ENCODE results near the gene TNXB.
A peak's percentile ranks its signal among the peaks of the same experiment; 100 is the strongest.

TNXB gene

DNA sequence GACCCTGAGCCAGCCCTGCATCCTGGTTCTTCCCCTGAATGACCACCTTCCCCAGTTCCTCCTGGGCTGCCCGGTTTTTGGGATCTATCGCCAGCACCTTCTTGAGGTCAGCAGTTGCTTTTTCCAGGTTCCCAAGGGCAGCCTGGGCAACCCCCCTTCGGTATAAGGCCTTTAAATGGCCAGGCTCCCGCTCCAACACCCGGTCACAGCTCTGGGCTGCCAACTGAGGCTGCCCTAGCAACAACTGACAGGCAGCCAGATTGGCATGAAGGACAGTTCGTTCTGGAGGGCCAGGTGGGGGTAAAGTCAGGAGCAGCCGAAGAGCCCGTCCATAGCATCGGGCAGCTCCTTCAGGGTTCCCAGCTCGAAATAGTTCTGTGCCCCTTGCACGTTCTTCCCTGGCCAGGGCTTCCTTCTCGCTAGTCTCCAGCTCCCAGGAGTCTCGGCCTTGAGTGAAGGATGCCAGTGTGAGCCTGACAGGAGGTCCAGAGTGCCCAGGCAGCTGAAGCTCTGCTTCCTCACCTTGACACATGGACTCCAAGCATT lies 19.7 kb upstream of the TNXB start:
- peaks cover 25% of the 10 kb centered on the region for H3K36me3 Mint-ChIP-seq (ENCODE audit: low read depth)
- no peaks in the 10 kb centered on the region for H3K9me3 Mint-ChIP-seq
- H3K4me1 Mint-ChIP-seq (ENCODE audit: low read depth) = peaks cover 34% of the 10 kb centered on the region
- H3K27me3 Mint-ChIP-seq (ENCODE audit: low read depth) = peaks cover 4% of the 10 kb centered on the region
- peak overlapping the region; percentile 99 for H3K27ac Mint-ChIP-seq
- DNase-seq (ENCODE audit: low spot score) = no peak
- peak overlapping the region; percentile 100 for H3K4me3 Mint-ChIP-seq

DNA sequence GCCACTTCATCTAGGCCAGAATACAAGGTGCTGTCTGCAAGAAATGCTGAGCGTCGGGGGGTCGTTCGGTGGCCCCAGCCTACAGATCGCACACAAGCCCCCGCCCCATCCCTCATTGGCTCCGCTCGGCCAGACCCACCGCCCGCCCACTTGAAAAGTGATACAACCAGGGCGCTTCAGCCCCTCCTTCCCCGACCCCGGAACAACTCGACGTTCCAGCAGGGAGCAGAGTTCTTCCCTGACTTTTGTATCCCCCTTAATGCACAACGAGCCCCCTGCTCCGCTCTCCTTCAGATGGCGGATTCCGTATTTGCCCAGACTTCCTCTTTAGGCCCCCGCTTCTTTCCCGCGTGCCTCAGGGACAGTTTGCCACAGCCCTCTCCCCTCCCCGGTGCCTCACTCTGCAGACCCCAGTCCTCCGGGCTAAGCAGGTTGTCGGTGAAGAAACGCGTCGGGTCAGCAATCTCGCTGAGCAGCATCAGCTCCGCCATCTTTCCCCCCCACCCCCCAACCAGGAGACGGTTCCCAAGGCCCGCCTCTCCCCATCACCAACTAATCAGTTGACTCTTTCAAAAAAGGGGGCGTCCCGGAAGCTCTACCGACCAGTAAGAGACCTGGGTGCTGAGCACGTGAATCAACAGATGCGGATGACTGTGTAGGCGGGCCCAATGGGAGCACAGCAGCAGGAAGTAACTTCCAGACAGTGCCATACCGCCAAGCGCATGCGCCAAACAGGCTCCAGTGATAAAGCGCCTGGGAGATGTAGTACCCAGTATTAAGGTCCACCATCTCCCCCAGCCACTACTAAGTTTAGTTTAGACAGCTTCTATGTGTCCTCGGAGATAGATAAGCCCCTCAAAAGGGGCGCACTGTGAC lies 18.8 kb upstream of the TNXB start, which contains the start of gene ATF6B:
Gene ATF6B (minus strand): TSS at position 530 of the 876 bp plus-strand sequence. CDS start 39 bp downstream, at position 491.
- Mint-ChIP-seq H3K27me3 (ENCODE audit: low read depth) (peaks cover 3% of the 10 kb centered on the region), H3K4me3 (peak within 1 kb of the TSS; percentile 100), H3K9me3 (no peaks in the 10 kb centered on the region), H3K36me3 (ENCODE audit: low read depth) (peaks cover 30% of the 10 kb centered on the region), H3K4me1 (ENCODE audit: low read depth) (peaks cover 34% of the 10 kb centered on the region), H3K27ac (peak within 1 kb of the TSS; percentile 99)
- DNase-seq (ENCODE audit: low spot score) = peak; percentile 99

DNA sequence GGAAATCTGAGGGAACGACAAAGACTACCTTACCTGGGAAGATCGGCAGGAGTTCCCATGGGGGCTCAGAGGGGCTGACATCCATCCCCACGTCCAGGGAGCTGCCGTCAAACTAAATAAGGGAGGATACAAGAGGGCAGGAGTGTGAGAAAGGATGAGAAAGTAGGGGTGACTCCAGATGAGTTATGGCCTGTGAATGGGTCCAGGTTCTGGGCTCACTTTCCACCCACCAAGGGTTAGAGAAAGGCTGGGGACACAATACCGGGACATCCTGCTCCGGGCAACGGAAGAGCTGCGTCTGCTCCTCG lies 18.2 kb upstream of the TNXB start:
- DNase-seq (ENCODE audit: low spot score) = no peak
- peak overlapping the region; percentile 99 for H3K27ac Mint-ChIP-seq
- no peaks in the 10 kb centered on the region for H3K9me3 Mint-ChIP-seq
- peaks cover 32% of the 10 kb centered on the region for H3K36me3 Mint-ChIP-seq (ENCODE audit: low read depth)
- peak overlapping the region; percentile 100 for H3K4me3 Mint-ChIP-seq
- H3K27me3 Mint-ChIP-seq (ENCODE audit: low read depth) = peaks cover 3% of the 10 kb centered on the region
- peaks cover 34% of the 10 kb centered on the region for H3K4me1 Mint-ChIP-seq (ENCODE audit: low read depth)

DNA sequence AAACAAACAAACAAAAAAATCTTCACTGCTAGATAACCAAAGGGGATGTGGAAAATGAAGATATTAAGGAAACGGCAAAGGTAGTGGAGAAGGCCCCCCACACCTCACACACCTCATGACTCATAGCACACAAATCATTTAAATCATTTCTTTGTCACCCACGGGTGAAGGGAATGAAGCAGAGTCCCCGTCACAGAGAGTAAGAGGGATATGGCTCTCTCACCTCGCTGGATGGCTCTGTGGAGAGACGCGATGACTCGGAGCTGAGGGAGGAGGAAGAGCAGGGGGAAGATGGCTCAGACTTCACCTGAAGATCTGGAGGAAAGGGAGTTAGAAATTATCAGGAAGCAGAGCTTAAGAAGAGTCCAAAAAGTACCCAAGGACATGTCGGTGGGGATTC lies 17.7 kb upstream of the TNXB start:
- Mint-ChIP-seq H3K9me3 (no peaks in the 10 kb centered on the region), H3K27ac (peak overlapping the region; percentile 99), H3K4me3 (peak overlapping the region; percentile 100), H3K4me1 (ENCODE audit: low read depth) (peaks cover 34% of the 10 kb centered on the region), H3K27me3 (ENCODE audit: low read depth) (no peaks in the 10 kb centered on the region), H3K36me3 (ENCODE audit: low read depth) (peaks cover 36% of the 10 kb centered on the region)
- no peak for DNase-seq (ENCODE audit: low spot score)

- peaks cover 58% of the 10 kb centered on the region for H3K36me3 Mint-ChIP-seq (ENCODE audit: low read depth)
- H3K27ac Mint-ChIP-seq = no peak overlapping the region
These were observed 14.5 kb upstream of the TNXB start for GRCh38 chr6:32123681-32124080.

DNA sequence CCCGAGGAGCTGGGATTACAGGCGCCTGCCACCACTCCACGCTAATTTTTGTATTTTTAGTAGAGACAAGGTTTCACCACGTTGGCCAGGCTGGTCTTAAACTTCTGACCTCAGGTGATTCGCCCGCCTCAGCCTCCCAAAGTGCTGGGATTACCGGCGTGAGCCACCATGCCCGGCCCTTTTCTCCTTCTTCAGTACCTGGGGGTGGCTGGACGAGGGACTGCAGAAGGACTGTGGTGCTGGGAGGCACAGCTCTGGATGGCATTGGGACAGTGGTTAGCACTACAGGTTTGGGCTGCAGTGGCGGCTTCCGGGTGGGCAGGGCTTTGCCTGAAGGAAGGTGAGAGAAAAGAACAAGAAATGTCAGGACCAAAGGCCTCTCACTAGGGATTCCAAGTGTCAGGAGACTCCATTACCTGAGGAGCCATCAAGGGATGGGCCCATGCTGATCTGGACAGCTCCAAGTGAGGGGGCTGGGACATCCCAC lies 11.5 kb upstream of the TNXB start:
- DNase-seq (ENCODE audit: low spot score) = no peak
- peaks cover 7% of the 10 kb centered on the region for H3K4me1 Mint-ChIP-seq (ENCODE audit: low read depth)
- no peak overlapping the region for H3K27ac Mint-ChIP-seq
- H3K4me3 Mint-ChIP-seq = no peak overlapping the region
- H3K9me3 Mint-ChIP-seq = no peaks in the 10 kb centered on the region
- peaks cover 58% of the 10 kb centered on the region for H3K36me3 Mint-ChIP-seq (ENCODE audit: low read depth)
- H3K27me3 Mint-ChIP-seq (ENCODE audit: low read depth) = no peaks in the 10 kb centered on the region

More at GRCh38 chr6:32123681-32124080, 14.5 kb upstream of the TNXB start:
- Mint-ChIP-seq H3K27me3 (ENCODE audit: low read depth) (no peaks in the 10 kb centered on the region), H3K4me3 (no peak overlapping the region), H3K9me3 (no peaks in the 10 kb centered on the region), H3K4me1 (ENCODE audit: low read depth) (peaks cover 28% of the 10 kb centered on the region)
- no peak for DNase-seq (ENCODE audit: low spot score)

GRCh38 chr6:32118782-32119628 lies 9.9 kb upstream of the TNXB start:
- peaks cover 4% of the 10 kb centered on the region for H3K4me1 Mint-ChIP-seq (ENCODE audit: low read depth)
- H3K36me3 Mint-ChIP-seq (ENCODE audit: low read depth) = peaks cover 56% of the 10 kb centered on the region

DNA sequence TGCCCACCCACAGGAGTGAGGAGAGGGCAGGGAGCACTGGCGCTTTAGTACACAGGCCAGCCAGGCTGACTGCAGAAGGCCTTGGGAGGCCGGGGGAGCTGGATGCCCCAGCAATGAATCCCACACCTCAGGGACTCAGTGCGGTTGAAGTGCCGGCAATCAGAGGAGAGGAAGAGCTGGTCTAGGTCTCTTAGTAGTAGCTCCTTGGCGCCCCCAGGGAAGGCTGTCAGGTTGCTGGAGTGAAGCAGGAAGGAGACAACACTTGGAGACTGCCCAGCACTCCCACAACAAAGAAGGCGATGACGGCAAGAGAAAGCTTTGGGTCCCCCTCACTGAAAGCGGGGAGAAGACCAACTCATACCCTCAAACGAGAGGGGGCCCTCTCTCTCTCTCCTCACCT lies 8.3 kb upstream of the TNXB start:
- H3K4me3 Mint-ChIP-seq = no peak overlapping the region
- H3K4me1 Mint-ChIP-seq (ENCODE audit: low read depth) = peaks cover 4% of the 10 kb centered on the region
- peaks cover 48% of the 10 kb centered on the region for H3K36me3 Mint-ChIP-seq (ENCODE audit: low read depth)
- no peaks in the 10 kb centered on the region for H3K9me3 Mint-ChIP-seq
- H3K27ac Mint-ChIP-seq = no peak overlapping the region
- no peak for DNase-seq (ENCODE audit: low spot score)
- no peaks in the 10 kb centered on the region for H3K27me3 Mint-ChIP-seq (ENCODE audit: low read depth)

More at GRCh38 chr6:32118782-32119628, 9.9 kb upstream of the TNXB start:
- Mint-ChIP-seq H3K27me3 (ENCODE audit: low read depth) (no peaks in the 10 kb centered on the region), H3K27ac (no peak overlapping the region), H3K9me3 (no peaks in the 10 kb centered on the region), H3K4me3 (no peak overlapping the region)
- DNase-seq (ENCODE audit: low spot score) = peak; percentile 64

- no peaks in the 10 kb centered on the region for H3K9me3 Mint-ChIP-seq
- no peak overlapping the region for H3K27ac Mint-ChIP-seq
- H3K4me3 Mint-ChIP-seq = no peak overlapping the region
- H3K27me3 Mint-ChIP-seq (ENCODE audit: low read depth) = no peaks in the 10 kb centered on the region
- no peak for DNase-seq (ENCODE audit: low spot score)
- peaks cover 42% of the 10 kb centered on the region for H3K36me3 Mint-ChIP-seq (ENCODE audit: low read depth)
- peaks cover 4% of the 10 kb centered on the region for H3K4me1 Mint-ChIP-seq (ENCODE audit: low read depth)
These were observed 7.5 kb upstream of the TNXB start for GRCh38 chr6:32116674-32117073.

DNA sequence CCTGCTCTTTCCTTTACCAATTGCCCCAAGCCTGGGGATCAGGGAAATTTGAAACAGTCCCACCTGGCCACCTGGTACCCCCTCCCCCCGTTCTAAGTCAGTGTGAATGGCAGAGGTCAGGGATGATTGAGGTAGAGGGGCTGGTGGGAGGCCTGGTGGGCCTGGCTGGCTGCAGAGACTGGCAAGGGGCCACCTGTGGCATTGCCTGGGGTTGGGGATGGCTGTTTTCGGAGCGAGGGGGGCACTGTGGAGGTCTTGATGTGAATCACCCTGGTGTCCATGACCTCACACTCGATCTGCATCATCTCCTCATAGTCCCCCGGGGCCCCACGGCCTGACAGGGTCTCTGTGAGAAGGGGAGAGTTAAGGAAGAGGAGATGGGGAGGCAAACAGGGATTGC lies 6.5 kb upstream of the TNXB start:
- H3K4me3 Mint-ChIP-seq = no peak overlapping the region
- H3K27ac Mint-ChIP-seq = no peak overlapping the region
- H3K9me3 Mint-ChIP-seq = no peaks in the 10 kb centered on the region
- peaks cover 36% of the 10 kb centered on the region for H3K36me3 Mint-ChIP-seq (ENCODE audit: low read depth)
- no peaks in the 10 kb centered on the region for H3K27me3 Mint-ChIP-seq (ENCODE audit: low read depth)
- H3K4me1 Mint-ChIP-seq (ENCODE audit: low read depth) = peaks cover 4% of the 10 kb centered on the region
- DNase-seq (ENCODE audit: low spot score) = no peak

GRCh38 chr6:32114796-32115195 lies 5.7 kb upstream of the TNXB start:
- Mint-ChIP-seq H3K4me1 (ENCODE audit: low read depth) (peaks cover 4% of the 10 kb centered on the region), H3K27ac (peak overlapping the region; percentile 10), H3K4me3 (no peak overlapping the region), H3K9me3 (no peaks in the 10 kb centered on the region), H3K27me3 (ENCODE audit: low read depth) (peaks cover 2% of the 10 kb centered on the region), H3K36me3 (ENCODE audit: low read depth) (peaks cover 33% of the 10 kb centered on the region)
- no peak for DNase-seq (ENCODE audit: low spot score)

- no peak overlapping the region for H3K4me3 Mint-ChIP-seq
- DNase-seq (ENCODE audit: low spot score) = no peak
- H3K4me1 Mint-ChIP-seq (ENCODE audit: low read depth) = no peaks in the 10 kb centered on the region
- peaks cover 22% of the 10 kb centered on the region for H3K36me3 Mint-ChIP-seq (ENCODE audit: low read depth)
- no peak overlapping the region for H3K27ac Mint-ChIP-seq
- no peaks in the 10 kb centered on the region for H3K9me3 Mint-ChIP-seq
- H3K27me3 Mint-ChIP-seq (ENCODE audit: low read depth) = peaks cover 8% of the 10 kb centered on the region
These were observed 4.5 kb upstream of the TNXB start for GRCh38 chr6:32113386-32114352.

GRCh38 chr6:32112431-32112980 lies 3.4 kb upstream of the TNXB start:
- no peak overlapping the region for H3K27ac Mint-ChIP-seq

More at GRCh38 chr6:32112431-32112980, 3.4 kb upstream of the TNXB start:
- Mint-ChIP-seq H3K36me3 (ENCODE audit: low read depth) (peaks cover 19% of the 10 kb centered on the region), H3K4me1 (ENCODE audit: low read depth) (no peaks in the 10 kb centered on the region), H3K4me3 (no peak overlapping the region), H3K27me3 (ENCODE audit: low read depth) (peaks cover 17% of the 10 kb centered on the region), H3K9me3 (no peaks in the 10 kb centered on the region)
- DNase-seq (ENCODE audit: low spot score) = no peak

Data from T-helper 2 cell treated with Interferon-gamma antibody and Interleukin-4, amounts not matched to agents 5 μg/mL and 100 μg/mL, for 36 hours (primary cell).